GM21381 (cell line): Measurements from ENCODE around the gene SLC1A7.

Experiments
- ATAC-seq: cut with Tn5 transposase; IDR thresholded peaks from one replicate; pipeline ENCODE4 v1.9.1; 2021; ENCODE audit warnings: mild to moderate bottlenecking, moderate library complexity; ENCODE audit not compliant: unreplicated experiment

SLC1A7 gene

DNA sequence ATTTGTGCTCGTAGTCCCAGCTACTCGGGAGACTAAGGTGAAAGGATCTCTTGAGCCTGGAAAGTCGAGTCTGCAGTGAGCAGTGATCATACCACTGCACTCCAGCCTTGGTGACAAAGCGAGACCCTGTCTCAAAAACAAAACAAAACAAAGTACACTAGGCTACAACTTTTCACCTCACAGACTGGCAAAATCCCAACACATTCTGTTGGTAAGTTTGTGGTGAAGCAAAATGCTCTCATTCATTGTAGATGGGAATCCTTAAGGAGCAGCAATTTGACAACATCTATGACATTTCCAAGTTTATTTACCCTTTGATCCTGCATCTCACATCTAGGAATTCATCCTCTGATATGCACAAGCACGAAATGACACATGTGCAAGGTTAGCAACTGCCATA is 20.2 kb upstream of the SLC1A7 start:
- no peak for ATAC-seq

DNA sequence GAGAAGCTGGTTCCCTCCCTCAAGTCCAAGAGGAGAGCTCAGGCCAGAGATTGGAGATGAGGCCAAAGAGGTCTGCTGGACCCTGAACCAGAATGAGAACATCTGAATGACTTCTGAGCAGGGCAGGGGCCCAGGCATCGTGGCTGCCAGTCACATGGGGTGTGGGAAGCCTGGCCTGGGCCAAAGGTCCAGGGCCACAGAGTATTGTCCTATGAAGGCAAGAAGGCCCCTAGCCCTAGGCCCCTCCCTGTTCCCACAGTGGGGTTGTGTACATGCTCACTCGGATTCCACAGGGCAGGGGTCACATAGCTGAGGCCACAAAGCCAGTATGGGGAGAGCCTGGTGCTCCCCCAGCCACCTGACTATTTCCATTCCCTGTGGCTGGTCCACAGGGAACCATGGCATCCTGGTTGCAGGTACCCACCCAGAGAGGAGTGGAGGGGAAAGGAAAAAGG is 18.5 kb upstream of the SLC1A7 start:
- no peak for ATAC-seq

DNA sequence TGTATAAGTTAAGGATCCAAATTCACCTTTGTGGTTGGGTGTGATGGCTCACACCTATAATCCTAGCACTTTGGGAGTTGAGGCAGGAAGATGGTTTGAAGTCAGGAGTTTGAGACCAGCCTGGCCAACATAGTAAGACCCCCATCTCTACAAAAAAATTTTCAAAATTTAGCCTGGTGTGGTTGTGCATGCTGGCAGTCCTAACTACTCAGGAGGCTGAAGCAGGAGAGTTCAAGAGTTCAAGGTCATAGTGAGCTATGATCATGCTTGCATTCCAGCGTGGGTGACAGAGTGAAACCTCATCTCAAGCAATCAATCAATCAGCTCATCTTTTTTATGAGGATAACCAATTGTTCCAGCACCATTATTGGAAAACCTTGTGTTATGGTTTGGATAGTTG is 16.5 kb upstream of the SLC1A7 start:
- ATAC-seq: no peak

DNA sequence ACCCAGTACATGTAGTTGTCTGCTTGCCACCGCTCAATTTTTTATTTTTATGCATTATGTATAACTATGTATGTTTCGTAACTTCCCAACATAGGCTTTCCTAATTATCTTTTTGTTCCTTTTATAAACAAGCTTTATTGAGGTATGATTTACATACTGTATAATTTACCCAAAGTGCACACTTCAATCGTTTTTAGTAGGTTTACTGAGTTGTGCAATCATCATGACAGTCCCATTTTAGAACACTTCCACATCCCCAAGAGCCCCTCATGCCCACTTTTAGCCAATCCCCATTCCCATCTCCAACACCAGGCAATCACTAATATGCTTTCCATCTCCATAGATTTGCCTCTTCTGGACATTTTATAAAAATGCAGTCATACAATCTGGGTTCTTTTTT is 14.3 kb upstream of the SLC1A7 start:
- ATAC-seq: no peak

DNA sequence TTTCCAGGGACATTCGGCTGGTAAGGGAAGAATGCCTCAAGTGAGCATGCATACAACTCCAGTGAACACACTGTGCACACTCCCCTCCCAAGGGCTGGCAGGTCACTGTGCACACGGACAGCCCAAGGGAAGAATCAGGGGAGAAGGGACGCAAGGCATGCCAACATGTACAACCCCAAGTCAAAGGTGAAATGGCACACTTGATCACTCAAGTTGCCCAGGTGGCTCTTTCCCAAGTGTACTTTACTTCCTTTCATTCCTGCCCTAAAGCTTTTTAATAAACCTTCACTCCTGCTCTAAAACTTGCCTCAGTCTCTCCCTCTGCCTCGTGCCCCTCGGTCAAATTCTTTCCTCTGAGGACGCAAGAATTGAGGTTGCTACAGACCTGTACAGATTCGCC is 13.5 kb upstream of the SLC1A7 start:
- no peak for ATAC-seq

DNA sequence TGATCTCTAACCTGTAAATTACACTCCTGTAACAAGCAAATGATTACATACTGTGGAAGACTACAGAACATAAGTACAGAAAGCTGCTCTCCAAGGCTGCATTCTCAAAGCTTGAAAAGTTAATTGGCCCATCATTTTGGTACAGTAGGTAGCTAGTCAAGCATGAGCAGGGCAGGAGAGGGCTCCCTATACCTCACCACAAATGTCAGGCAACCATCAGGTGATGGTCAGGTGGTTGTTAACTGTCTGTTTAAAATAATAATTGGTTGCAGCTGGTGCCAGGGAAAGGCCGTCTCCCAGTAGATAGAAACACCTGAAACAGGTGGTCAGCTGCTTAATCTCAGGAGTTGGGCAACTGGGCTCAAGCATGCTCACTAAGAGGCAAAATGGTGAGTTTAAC is 13.1 kb upstream of the SLC1A7 start:
- ATAC-seq: no peak

DNA sequence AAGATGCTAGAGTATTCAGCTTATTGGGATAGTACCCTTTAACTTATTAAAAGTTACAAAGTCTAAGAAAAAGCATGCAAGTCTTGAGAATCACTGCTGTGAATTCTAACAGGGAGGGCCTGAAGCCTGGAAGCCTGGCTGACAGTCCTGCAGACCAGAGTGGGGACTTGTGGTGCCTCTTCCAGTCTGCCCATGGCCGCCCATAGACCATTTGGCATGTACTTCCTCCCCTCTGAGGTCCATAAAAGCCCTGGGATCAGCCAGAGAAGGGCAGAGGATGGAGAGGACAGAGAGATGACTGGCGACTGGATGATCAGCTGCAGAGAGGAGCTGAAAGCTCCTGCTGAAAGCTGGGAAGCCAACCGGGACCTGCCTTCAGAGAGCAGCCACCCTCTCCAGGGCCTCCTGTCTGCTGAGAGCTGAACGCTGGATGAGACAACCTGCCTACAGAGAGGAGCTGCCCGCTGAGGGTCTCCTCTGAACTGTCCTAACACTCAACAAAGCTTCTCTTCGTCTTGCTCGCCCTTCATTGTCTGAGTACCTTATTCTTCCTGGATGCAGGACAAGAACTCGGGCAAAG is 12.5 kb upstream of the SLC1A7 start:
- ATAC-seq: no peak

DNA sequence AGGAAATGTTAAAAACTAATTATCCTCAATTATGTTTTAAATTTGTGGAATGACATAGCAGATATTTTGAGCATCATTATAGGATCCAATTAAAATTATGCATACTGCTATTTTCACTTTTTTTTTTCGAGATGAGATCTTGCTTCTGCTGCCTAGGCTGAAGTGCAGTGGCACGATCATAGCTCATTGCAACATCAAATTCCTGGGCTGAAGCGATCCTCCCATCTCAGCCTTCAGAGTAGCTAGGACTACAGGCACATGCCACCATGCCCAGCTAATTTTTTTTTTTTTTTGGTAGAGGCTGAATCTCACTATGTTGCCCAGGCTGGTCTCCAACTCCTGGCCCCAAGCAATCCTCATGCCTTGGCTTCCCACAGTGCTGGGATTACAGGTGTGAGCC is 11.3 kb upstream of the SLC1A7 start:
- no peak for ATAC-seq

DNA sequence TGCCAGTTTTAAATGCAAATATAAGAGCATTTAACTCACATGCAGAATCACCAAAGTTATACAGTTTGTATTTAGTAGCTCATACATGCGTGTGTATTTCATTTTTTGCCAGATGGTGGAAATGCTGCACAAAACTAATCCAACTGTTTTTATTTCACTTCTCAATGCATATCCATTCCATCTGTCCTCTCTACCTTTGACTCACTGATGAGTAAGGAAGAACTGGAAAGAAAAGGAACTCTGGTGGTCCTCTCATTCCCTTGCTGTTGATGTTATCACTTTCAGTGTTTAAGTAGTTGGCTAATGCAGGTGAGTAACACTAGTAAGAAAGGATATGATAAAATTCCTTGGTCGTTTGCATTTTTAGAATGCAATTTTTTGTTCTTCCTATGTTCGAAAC is 5.7 kb upstream of the SLC1A7 start:
- no peak for ATAC-seq

DNA sequence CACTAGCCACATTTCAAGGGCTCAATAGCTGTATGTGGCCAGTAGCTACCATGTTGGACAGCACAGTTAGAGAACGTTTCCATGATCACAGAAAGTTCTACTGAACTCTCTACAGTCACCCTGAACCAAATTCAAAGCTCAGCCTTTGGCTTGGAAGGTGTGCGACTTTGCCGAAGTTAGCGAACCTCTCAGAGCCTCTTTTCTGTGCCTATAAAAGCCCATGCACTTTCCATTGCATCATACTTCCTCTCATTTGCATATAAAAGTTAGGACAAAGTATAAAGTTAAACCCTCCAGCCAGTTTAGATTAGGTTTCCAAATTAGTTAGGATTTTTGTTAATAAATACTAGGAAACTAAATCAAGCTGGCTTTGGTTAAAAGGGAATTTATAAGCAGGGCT is 4.7 kb upstream of the SLC1A7 start:
- no peak for ATAC-seq

DNA sequence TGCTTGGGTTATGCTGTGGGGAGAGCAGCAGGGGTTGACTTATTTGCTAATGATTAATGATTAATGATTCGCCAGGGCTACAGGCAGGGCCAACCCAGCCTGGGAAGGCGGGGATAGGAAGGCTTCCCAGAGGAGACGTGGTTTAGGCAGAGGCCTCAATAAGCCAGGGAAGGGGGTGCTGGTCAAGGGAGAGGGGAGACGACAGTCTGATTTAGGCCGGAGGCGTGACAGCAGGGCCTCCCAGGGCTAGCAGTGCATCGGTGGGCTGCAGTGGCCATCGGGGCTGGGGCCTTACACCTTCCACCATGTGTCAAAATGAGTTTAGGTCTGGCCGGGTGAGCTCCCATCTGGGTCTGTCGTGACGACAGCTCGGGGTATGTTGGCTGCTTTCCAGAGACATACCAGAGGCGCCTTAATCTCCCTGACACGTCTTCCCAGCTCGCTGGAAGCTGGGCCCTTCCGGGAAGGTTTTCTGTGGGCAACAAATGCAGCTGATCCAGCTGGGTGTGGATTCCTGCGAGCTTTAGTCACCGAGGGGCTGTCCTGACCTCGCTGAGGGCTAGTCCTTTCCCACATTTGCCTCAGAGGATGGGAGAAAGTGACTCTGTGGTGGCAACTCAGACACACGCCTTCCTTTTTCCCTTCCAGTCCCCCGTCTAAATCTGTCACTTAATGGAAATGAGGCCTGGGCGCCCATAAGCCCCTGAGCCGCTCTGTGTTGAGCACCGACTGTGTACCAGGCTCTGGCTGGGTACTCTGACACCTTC is 3.7 kb upstream of the SLC1A7 start:
- ATAC-seq: no peak

DNA sequence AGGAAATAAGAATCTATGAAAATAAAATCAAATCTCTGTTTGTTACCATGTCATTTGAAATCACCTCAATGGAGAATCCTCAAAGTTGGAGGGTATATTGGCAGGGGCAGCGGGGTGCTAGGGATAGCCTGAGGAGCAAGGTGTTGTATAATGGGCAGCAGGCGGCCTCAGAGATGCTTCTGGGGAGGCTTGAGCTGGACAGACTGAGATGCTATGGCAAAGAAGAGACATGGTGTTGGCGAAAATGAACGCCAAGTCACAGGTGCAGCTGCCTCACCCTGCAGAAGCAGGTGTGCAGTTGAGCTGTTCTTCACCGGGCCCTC is 3.1 kb upstream of the SLC1A7 start:
- ATAC-seq: no peak

DNA sequence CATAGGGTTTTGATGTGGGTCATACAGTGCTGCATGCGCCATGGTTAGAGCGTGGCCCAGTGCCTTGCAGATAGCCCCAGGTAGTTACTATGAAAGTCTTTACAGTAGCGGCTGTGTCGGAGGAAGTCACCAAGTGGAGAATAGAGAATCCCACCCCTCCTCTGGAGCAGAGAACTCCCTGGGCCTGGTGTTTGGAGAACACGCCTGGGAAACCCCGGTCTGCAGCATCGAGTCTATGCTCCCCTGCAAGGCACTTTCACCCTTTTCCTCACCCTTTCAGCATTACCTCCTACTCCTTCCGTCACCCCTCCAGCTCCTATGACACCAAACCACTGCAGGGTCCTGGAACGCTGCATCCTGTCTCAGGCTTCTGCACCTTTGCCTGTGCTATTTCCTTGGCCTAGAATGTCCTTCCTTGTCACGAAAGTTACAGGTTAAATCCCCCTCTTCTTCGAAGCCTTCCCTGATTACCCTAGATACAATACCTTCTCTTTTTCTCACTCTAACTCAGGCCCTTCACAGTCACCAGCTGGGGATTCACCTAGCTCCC is 2.7 kb upstream of the SLC1A7 start:
- no peak for ATAC-seq

DNA sequence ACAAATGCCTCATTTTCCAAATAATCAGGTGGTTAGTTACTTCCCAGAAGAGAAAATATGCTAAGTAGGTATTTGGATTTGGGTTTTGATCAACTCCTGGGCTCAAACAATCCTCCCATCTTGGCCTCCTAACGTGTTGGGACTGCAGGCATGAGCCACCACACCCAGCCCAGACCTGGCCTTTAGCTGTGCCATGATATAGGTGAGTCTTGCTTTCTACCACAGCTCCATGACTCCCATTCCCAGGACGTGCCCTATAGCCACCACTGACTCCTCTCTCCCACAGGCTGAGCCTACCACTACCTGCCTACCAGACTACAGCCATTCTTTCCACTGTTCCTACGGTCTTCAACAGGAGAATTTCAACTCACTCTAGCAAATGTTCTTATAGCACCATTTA is 1.8 kb upstream of the SLC1A7 start:
- ATAC-seq: no peak

DNA sequence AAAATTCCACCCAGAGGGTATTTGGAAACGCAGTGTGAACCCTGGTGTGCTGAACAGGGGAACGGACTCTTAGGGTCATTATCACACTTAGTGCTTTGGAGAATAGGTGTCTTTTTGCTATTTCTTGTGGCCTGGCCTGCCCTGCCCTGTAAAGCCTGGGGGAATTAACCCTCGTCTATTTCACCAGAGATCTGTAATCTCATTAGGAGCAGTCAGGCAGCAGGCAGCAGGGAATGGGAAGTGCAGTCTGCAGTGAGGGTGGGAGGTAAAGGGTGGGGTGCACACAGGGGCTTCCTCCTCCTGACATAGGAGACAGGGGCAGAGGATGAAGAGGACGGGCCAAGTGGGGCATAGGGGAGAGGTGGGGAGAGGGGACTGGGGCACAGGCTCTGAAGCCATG is 1.1 kb upstream of the SLC1A7 start:
- no peak for ATAC-seq

DNA sequence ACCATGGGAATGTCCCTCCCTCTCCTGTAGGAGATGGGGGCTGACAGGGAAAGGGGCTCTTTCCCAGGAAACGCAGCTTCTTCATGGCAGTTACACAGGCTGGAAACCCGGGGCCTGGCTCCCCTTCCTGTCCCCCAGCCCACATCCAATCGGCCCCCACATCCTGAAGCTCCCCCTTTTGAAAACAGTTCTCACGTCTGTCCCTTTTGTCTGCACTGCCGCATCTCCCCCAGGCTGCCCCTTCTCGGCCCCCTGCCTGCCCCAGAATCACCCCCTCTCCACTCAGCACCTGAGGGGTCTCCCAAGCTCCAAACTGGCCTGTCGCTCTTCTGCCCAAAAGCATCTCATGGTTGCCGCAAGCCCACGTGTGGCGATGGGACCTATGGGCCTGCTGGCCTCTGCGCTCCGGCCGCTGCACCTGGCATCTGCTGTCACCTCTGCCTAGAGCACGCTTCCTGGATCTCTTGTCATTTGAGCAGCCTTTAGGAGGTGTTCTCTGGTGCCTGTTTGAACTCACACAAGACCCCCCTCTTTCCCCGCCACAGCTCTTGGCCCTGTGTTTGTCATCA is 867 bp downstream of the SLC1A7 start:
- no peak for ATAC-seq

DNA sequence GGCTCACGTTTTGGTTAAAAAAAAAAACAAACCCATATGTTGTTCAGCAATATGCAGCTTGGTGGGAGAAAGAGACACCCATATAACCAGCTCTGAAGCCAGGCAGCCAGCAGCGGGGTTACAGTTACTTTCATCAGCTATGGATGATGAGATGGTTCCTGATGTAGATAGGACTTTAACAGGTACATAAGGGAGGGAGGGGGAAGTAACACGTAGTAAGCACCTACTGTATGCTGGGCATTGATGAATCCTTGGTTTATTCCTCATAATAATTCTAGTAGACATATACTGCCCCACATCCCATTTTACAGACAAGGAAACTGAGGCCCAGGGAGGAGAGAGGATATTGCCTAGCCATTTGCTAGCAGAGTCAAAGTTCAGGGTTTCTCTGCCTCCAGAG is 2.0 kb downstream of the SLC1A7 start:
- ATAC-seq: no peak

DNA sequence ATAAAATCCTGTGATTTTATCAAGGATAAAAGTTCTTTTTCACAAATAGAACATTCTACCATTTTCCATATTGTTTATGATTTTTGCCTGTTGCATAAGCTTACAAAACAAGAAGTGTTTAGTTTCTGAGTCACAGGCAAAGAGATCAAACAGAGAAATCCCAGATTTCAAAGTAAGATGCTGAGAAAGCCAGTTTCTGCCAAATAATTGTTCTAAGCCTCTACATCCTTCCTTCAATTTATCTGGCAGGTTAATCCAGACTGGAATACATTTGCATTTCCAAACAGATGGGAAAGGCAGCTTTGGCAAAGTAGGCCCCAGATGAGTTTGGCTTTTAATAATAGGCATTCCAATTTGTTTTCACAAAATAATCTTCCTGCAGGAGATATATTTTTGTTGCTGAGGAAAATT is 2.5 kb downstream of the SLC1A7 start:
- ATAC-seq: no peak

DNA sequence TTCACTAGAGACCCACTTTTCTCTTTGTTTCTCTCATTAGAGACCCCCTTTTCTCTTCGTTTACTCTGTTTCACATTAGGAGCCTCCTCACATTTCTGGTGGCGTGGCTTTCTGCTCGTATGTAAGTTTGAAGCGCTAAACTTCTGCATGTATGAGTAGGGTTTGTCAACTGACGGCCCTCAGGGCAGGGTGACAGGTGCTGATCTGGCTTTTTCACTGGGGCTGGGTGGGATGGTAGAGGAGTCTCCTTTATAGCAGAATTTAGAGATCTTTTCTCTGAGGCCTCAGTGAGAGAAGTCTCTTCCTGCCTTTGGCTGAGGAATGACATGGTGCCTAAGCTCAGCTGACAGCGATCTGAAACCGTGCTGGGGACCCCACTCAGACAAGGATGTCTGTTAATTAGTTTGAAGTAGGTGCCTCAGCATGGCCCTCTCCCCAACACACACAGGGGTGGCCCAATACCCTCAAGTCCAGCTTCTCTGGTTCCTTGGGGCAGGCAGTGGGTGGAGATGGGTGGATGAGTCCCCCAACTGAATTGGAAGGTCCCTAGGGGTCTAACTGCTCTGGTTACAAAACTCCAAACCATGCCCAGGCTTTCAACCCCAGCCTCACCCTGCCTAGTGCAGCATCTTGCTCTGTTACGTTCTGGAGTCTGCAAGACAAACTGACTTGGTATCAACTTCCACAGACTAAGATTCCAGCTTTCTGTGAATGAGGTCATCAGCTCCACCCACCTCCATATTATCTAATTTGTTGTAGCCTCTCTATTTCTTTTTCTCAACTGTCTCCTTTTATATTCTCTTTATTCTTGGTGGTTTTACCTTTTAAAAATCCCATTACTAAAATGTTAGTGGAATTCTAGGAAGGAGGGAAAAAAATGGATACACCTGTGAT is 3.2 kb downstream of the SLC1A7 start:
- no peak for ATAC-seq

DNA sequence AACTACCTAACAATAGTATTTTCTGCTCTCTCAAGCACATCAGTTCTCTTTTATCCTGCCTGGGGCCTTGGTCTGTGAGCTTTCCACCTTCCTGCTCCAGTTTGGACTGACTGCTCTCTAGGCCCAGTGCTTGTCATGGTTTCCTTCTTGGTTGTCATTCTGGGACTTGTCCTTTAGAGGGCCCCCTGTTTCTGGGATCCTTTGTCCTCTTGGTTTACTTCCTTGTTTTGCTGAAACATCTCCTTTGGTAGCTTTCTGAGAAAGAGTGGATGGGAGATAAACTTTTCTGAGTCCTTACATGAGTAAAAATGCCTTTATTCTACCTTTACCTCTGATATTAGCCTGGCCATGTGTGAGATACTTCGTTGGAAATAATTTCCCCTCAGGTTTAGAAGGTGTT is 4.7 kb downstream of the SLC1A7 start:
- no peak for ATAC-seq

DNA sequence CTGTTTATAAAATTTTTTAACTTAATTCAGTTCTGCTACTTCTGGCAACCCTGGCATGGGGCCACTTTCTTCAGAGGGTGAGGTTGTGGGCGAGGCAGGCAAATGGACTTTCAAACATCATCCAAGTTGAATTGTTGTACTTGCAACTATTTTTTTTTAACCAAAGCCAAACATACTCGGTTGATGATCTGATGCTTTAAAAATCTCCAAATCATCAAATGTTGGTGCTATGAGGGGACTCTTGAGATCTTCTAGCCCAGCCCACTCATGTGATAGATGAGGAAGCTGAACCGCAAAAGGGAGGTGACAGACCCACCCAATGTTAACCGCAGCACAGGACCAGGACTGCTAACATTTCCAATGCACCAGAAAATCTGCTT is 6.7 kb downstream of the SLC1A7 start:
- ATAC-seq: no peak
